ENCODE results near the gene RUNX3. TPM values are rescaled to one million over a fixed set of nuclear protein-coding genes. Genes with fewer than 3 reads are reported as not detected.

Gene RUNX3
- total RNA-seq, 2 donors from 2014 or later, result 0.24 to 0.31 TPM

- H3K36me3 ChIP-seq (ENCODE audit: control insufficient read depth, insufficient read depth, low read length), result no peaks in the 10 kb centered on the region
- no peak overlapping the region for H3K27ac Mint-ChIP-seq
- no peaks in the 10 kb centered on the region for H3K36me3 Mint-ChIP-seq (ENCODE audit: low read depth)
- no peak overlapping the region for H3K9ac ChIP-seq (ENCODE audit: extremely low read depth, low read length, poor library complexity, severe bottlenecking)
- no peaks in the 10 kb centered on the region for H3K9me3 Mint-ChIP-seq
- no peaks in the 10 kb centered on the region for H3K4me1 ChIP-seq (ENCODE audit: control insufficient read depth, insufficient read depth, low read length)
- H3K27me3 ChIP-seq (ENCODE audit: control insufficient read depth, insufficient read depth, low read length, poor library complexity, severe bottlenecking), result peaks cover 8% of the 10 kb centered on the region
- H3K27ac ChIP-seq (ENCODE audit: low read depth, low read length), result no peak overlapping the region
- H3K9me3 ChIP-seq (ENCODE audit: control insufficient read depth, low read length), result no peaks in the 10 kb centered on the region
- no peak for TF ChIP-seq CTCF (conservative IDR thresholded peaks at IDR 0.05)
- H3K4me1 Mint-ChIP-seq, result peaks cover 8% of the 10 kb centered on the region
- 78 to 96% methylated on average over 3 to 8 of the region's 8 CpGs for WGBS, 2 experiments (ENCODE audit: insufficient coverage in 1 of 2, insufficient read length in 1 of 2)
- no peak overlapping the region for H3K4me3 ChIP-seq (ENCODE audit: low read length)
- H3K4me3 Mint-ChIP-seq, result no peak overlapping the region
- DNase-seq, result no peak
- H3K27me3 Mint-ChIP-seq (ENCODE audit: insufficient read depth), result peaks cover under 1% of the 10 kb centered on the region
These were observed 9.5 kb downstream of the RUNX3 start for GRCh38 chr1:24920533-24920925.

- Mint-ChIP-seq H3K4me1 (peaks cover 5% of the 10 kb centered on the region), H3K36me3 (ENCODE audit: low read depth) (no peaks in the 10 kb centered on the region), H3K9me3 (no peaks in the 10 kb centered on the region), H3K27ac (no peak overlapping the region), H3K4me3 (no peak overlapping the region), H3K27me3 (ENCODE audit: insufficient read depth) (no peaks in the 10 kb centered on the region)
- H3K9ac ChIP-seq (ENCODE audit: extremely low read depth, low read length, poor library complexity, severe bottlenecking), result no peak overlapping the region
- DNase-seq, result no peak
- WGBS, 2 experiments (ENCODE audit: insufficient coverage in 1 of 2, insufficient read length in 1 of 2), result 90 to 91% methylated on average over 10 to 16 of the region's 16 CpGs
- H3K9me3 ChIP-seq (ENCODE audit: control insufficient read depth, low read length), result no peaks in the 10 kb centered on the region
- no peak overlapping the region for H3K4me3 ChIP-seq (ENCODE audit: low read length)
- H3K4me1 ChIP-seq (ENCODE audit: control insufficient read depth, insufficient read depth, low read length), result no peaks in the 10 kb centered on the region
- H3K27ac ChIP-seq (ENCODE audit: low read depth, low read length), result no peak overlapping the region
- no peak for TF ChIP-seq CTCF (conservative IDR thresholded peaks at IDR 0.05)
- no peaks in the 10 kb centered on the region for H3K36me3 ChIP-seq (ENCODE audit: control insufficient read depth, insufficient read depth, low read length)
- H3K27me3 ChIP-seq (ENCODE audit: control insufficient read depth, insufficient read depth, low read length, poor library complexity, severe bottlenecking), result peaks cover 2% of the 10 kb centered on the region
These were observed 10.1 kb downstream of the RUNX3 start for GRCh38 chr1:24919791-24920532.

- H3K4me3 Mint-ChIP-seq, result no peak overlapping the region
- 94 to 96% methylated on average over 9 to 17 of the region's 17 CpGs for WGBS, 2 experiments (ENCODE audit: insufficient coverage in 1 of 2, insufficient read length in 1 of 2)
- no peaks in the 10 kb centered on the region for H3K36me3 Mint-ChIP-seq (ENCODE audit: low read depth)
These were observed 11.0 kb downstream of the RUNX3 start for GRCh38 chr1:24918995-24919605.

More at GRCh38 chr1:24918995-24919605, 11.0 kb downstream of the RUNX3 start:
- no peaks in the 10 kb centered on the region for H3K9me3 Mint-ChIP-seq
- H3K27me3 ChIP-seq (ENCODE audit: control insufficient read depth, insufficient read depth, low read length, poor library complexity, severe bottlenecking), result no peaks in the 10 kb centered on the region
- no peak for TF ChIP-seq CTCF (conservative IDR thresholded peaks at IDR 0.05)
- H3K4me3 ChIP-seq (ENCODE audit: low read length), result no peak overlapping the region
- H3K9me3 ChIP-seq (ENCODE audit: control insufficient read depth, low read length), result no peaks in the 10 kb centered on the region
- H3K27ac Mint-ChIP-seq, result no peak overlapping the region
- H3K36me3 ChIP-seq (ENCODE audit: control insufficient read depth, insufficient read depth, low read length), result no peaks in the 10 kb centered on the region
- H3K4me1 ChIP-seq (ENCODE audit: control insufficient read depth, insufficient read depth, low read length), result no peaks in the 10 kb centered on the region
- H3K27me3 Mint-ChIP-seq (ENCODE audit: insufficient read depth), result no peaks in the 10 kb centered on the region
- DNase-seq, result no peak
- H3K27ac ChIP-seq (ENCODE audit: low read depth, low read length), result no peak overlapping the region
- H3K9ac ChIP-seq (ENCODE audit: extremely low read depth, low read length, poor library complexity, severe bottlenecking), result no peak overlapping the region
- H3K4me1 Mint-ChIP-seq, result peaks cover 4% of the 10 kb centered on the region

Data from endodermal cell (in vitro differentiated cells).